Measurements from ENCODE around the gene MEX3C.

GRCh38 chr18:51196118-51196810 lies 1.2 kb downstream of the MEX3C start:
- TF ChIP-seq CTCF (conservative IDR thresholded peaks at IDR 0.05; ENCODE audit: low read depth, low read length) (no peak), EZH2phosphoT487 (IDR thresholded peaks at IDR 0.05; ENCODE audit: borderline replicate concordance, low read length) (no peak)
